GM12891 (cell line): ENCODE data around the gene ZNF275.

ENCODE experiments used
- POLR2A ChIP-seq: IDR thresholded peaks from 2 replicates; pipeline ENCODE4 v1.6.1; 2011; ENCODE audit warnings: low read depth, low read length, control low read depth
- POLR2AphosphoS5 ChIP-seq: IDR thresholded peaks from 2 replicates; pipeline ENCODE4 v1.6.1; 2011; ENCODE audit warnings: low read depth, low read length, control low read depth
- SPI1 ChIP-seq: IDR thresholded peaks from 2 replicates; pipeline ENCODE4 v1.6.1; 2011; ENCODE audit warnings: low read depth, low read length, control low read depth
- TAF1 ChIP-seq: IDR thresholded peaks from 2 replicates; pipeline ENCODE4 v1.6.1; 2011; ENCODE audit warnings: low read depth, low read length, control low read depth

- no peak for TF ChIP-seq POLR2AphosphoS5
- TF ChIP-seq TAF1: no peak
- no peak for TF ChIP-seq POLR2A
- TF ChIP-seq SPI1: no peak
These were observed 32.2 kb downstream of the ZNF275 start for GRCh38 chrX:153366119-153366518.
